Measurements from ENCODE around the gene BIRC6. TPM values are rescaled to one million over a fixed set of nuclear protein-coding genes. Genes with fewer than 3 reads are reported as not detected.
"Not testable (repeated sequence)": the region's sequence is repeated elsewhere in the genome, so short reads cannot be mapped to it uniquely, and the experiment has no call there.

Gene BIRC6
- total RNA-seq, 1 experiment from 2014 or later, result 63.1 TPM

DNA sequence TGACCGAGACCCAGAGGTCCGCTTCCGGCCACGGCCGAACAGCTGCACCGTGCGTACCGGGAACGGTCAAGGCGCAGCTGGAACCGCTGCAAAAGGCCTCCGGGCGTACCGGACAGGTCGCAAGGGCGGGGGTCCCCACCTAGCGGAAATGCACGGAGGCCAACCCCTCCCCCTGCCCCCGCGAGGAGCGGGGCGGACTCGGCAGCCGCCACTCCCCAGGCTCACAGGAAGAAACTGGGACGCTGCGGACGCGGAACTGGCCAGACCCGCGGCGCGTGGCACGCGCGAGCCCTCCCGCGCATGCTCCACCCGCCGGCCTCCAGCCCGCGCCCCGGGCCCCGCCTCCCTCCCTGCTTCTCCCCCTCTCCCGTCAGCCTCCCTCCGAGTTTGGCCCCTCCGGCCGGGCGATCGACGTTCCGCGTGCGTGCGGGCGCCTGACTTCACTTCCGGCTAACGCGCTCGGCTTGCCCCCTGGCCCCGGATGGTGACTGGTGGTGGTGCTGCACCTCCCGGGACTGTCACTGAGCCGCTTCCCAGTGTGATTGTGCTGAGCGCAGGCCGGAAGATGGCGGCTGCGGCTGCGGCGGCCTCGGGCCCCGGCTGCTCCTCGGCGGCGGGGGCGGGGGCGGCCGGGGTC is at the start of gene BIRC6 (continued):
- TF ChIP-seq ZBTB43 (CRISPR knock-in tag; IDR thresholded peaks at IDR 0.05) (no peak), ATF6 (CRISPR knock-in tag; IDR thresholded peaks at IDR 0.05) (no peak), CREB1 (CRISPR knock-in tag; IDR thresholded peaks at IDR 0.05) (no peak), ZNF263 (CRISPR knock-in tag; IDR thresholded peaks at IDR 0.05; ENCODE audit: low read depth) (no peak), ZNF121 (CRISPR knock-in tag; IDR thresholded peaks at IDR 0.05) (no peak), MAX (CRISPR knock-in tag; IDR thresholded peaks at IDR 0.05) (peak; percentile 89), EMX1 (CRISPR knock-in tag; IDR thresholded peaks at IDR 0.05) (no peak; the same call in 1 of the 2 replicates), RELA (CRISPR knock-in tag; IDR thresholded peaks at IDR 0.05; ENCODE audit: borderline replicate concordance) (0 out of 2 replicates have a peak, but pooled peaks have one; percentile 48), SMAD3 (CRISPR knock-in tag; IDR thresholded peaks at IDR 0.05; ENCODE audit: borderline replicate concordance) (no peak), ZNF416 (CRISPR knock-in tag; IDR thresholded peaks at IDR 0.05) (no peak; the same call in 1 of the 2 replicates), SMAD4 (CRISPR knock-in tag; IDR thresholded peaks at IDR 0.05) (0 out of 2 replicates have a peak, but pooled peaks have one; percentile 52), ELF4 (CRISPR knock-in tag; IDR thresholded peaks at IDR 0.05; ENCODE audit: low read depth) (peak; percentile 72), GRHL2 (CRISPR knock-in tag; IDR thresholded peaks at IDR 0.05; ENCODE audit: insufficient replicate concordance, severe bottlenecking) (no peak)
- TF ChIP-seq, protein P1, sequence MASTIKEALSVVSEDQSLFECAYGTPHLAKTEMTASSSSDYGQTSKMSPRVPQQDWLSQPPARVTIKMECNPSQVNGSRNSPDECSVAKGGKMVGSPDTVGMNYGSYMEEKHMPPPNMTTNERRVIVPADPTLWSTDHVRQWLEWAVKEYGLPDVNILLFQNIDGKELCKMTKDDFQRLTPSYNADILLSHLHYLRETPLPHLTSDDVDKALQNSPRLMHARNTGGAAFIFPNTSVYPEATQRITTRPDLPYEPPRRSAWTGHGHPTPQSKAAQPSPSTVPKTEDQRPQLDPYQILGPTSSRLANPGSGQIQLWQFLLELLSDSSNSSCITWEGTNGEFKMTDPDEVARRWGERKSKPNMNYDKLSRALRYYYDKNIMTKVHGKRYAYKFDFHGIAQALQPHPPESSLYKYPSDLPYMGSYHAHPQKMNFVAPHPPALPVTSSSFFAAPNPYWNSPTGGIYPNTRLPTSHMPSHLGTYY (CRISPR knock-in tag; IDR thresholded peaks at IDR 0.05), result no peak

GRCh38 chr2:32310577-32310976 is 46.2 kb upstream of the BIRC6 start:
- H3K27me3 Mint-ChIP-seq (ENCODE audit: low read depth), result no peaks in the 10 kb centered on the region
- CTCF ChIA-PET, result no interaction called here
- no peak for DNase-seq (ENCODE audit: low spot score)
- no peak overlapping the region for H3K27ac Mint-ChIP-seq
- no peak overlapping the region for H3K4me3 Mint-ChIP-seq
- TF ChIP-seq JUN (CRISPR knock-in tag; IDR thresholded peaks at IDR 0.05) (no peak), ZNF121 (CRISPR knock-in tag; IDR thresholded peaks at IDR 0.05) (peak; percentile 78; the same call in 1 of the 2 replicates)
- POLR2A ChIA-PET, result no interaction called here
- no peaks in the 10 kb centered on the region for H3K9me3 Mint-ChIP-seq
- no peaks in the 10 kb centered on the region for H3K4me1 Mint-ChIP-seq
- ATAC-seq, result no peak
- H3K36me3 Mint-ChIP-seq, result no peaks in the 10 kb centered on the region

DNA sequence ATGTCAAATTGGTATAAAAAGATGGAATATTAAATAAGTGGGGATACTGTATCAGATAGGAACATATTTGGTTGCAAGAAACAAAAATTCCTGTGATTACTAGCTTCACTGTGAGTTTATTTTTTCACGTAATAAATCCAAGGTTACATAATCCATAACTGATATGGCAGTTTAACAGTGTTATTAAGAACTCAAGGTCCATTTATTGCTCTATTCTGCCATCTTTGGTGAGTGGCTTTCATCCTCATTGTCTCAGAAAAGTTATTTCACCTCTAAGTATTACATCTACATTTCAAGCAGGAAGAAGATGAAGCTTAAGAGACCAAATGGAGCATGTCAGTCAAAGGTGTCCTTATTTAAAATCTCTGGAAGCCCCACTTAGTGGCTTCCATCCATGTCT is 41.9 kb upstream of the BIRC6 start:
- Mint-ChIP-seq H3K4me3 (no peak overlapping the region), H3K27ac (no peak overlapping the region), H3K4me1 (no peaks in the 10 kb centered on the region), H3K36me3 (no peaks in the 10 kb centered on the region), H3K9me3 (no peaks in the 10 kb centered on the region), H3K27me3 (ENCODE audit: low read depth) (no peaks in the 10 kb centered on the region)
- ChIA-PET POLR2A (no interaction called here), CTCF (no interaction called here)
- no peak for TF ChIP-seq GABPB1 (CRISPR knock-in tag; IDR thresholded peaks at IDR 0.05)
- ATAC-seq (no peak), DNase-seq (ENCODE audit: low spot score) (no peak)

GRCh38 chr2:32328679-32329078 is 28.1 kb upstream of the BIRC6 start:
- ATAC-seq; DNase-seq (ENCODE audit: low spot score); H3K27me3 Mint-ChIP-seq (ENCODE audit: low read depth); POLR2A ChIA-PET; H3K36me3 Mint-ChIP-seq; H3K4me3 Mint-ChIP-seq; H3K27ac Mint-ChIP-seq; H3K9me3 Mint-ChIP-seq; H3K4me1 Mint-ChIP-seq: not testable (repeated sequence)
- CTCF ChIA-PET, result interaction anchor here (0.6 kb wide), 1 partner anchor 74 kb away, joined by 3 read pairs; no protein-coding TSS in a partner anchor
